T-cell (primary cell): ENCODE measurements around the gene SBK3. TPM values are rescaled to one million over a fixed set of nuclear protein-coding genes. Genes with fewer than 3 reads are reported as not detected.
"Not testable (repeated sequence)": the region's sequence is repeated elsewhere in the genome, so short reads cannot be mapped to it uniquely, and the experiment has no call there.

ENCODE experiments used
- ATAC-seq, 4 experiments: fragments of 200-7000 bp in 3 of 4; fragments of 150-1000 bp in 1 of 4; cut with Tn5 transposase; replicated peaks in 1 of 4; 1 replicate in 3 of 4; 2 replicates in 1 of 4; pipeline ENCODE4 v1.10.0; 2021; ENCODE audit warnings: moderate library complexity in 3 of 4, mild to moderate bottlenecking in 2 of 4, moderate number of reproducible peaks in 1 of 4
- CTCF ChIA-PET, 2 donors: fragments of 300-600 bp; sonication (Branson Sonifier 250); formaldehyde crosslinking; loops; one replicate each; lab custom pipeline; 2022; ENCODE audit warnings: antibody characterized with exemption in 2 of 2; lab: Charles Lee
- POLR2A ChIA-PET, 2 donors: fragments of 300-600 bp; sonication (Branson Sonifier 250); formaldehyde crosslinking; loops; one replicate each; lab custom pipeline; 2022; ENCODE audit warnings: antibody characterized with exemption in 2 of 2; lab: Charles Lee
- DNase-seq, 35 experiments: peaks; one replicate each; pipeline versions ENCODE4 v3.0.0 to v3.0.0-alpha.2; 2013 to 2023
- H3K27ac ChIP-seq: one replicate; pipeline ENCODE4 v1.5.1; 2013; ENCODE audit warnings: low read length
- H3K27me3 ChIP-seq, 2 experiments: replicated peaks in 1 of 2; 1 replicate in 1 of 2; 2 replicates in 1 of 2; pipeline versions ENCODE4 v1.6.1 to v1.7.0; 2013; ENCODE audit warnings: low read length in 1 of 2, mixed read lengths in 1 of 2; ENCODE audit not compliant: control insufficient read depth in 2 of 2, insufficient read depth in 2 of 2; ENCODE audit errors: extremely low read depth in 1 of 2
- H3K36me3 ChIP-seq, 2 donors: 1 replicate in 1 of 2; 2 replicates in 1 of 2; pipeline versions ENCODE4 v1.6.1 to v1.7.0; 2013; ENCODE audit warnings: low read length in 1 of 2; ENCODE audit not compliant: control insufficient read depth in 2 of 2, insufficient read depth in 1 of 2; ENCODE audit errors: extremely low read depth in 1 of 2
- H3K4me1 ChIP-seq, 2 experiments: 1 replicate in 1 of 2; 2 replicates in 1 of 2; pipeline versions ENCODE4 v1.6.1 to v1.7.0; 2013; ENCODE audit warnings: low read length in 2 of 2, mixed read lengths in 1 of 2; ENCODE audit not compliant: insufficient read depth in 2 of 2, control insufficient read depth in 1 of 2; ENCODE audit errors: extremely low read depth in 1 of 2
- H3K4me3 ChIP-seq, 2 donors: 1 replicate in 1 of 2; 2 replicates in 1 of 2; pipeline versions ENCODE4 v1.5.1 to v1.7.0; 2013; ENCODE audit warnings: mild to moderate bottlenecking in 2 of 2, low read length in 1 of 2, moderate library complexity in 1 of 2; ENCODE audit not compliant: control insufficient read depth in 1 of 2; ENCODE audit errors: extremely low read depth in 1 of 2
- H3K9me3 ChIP-seq: 2 replicates; pipeline ENCODE4 v1.7.0; 2013
- H3K27ac Mint-ChIP-seq, 2 donors: one replicate each; pipeline ENCODE4 v1.8.0; 2020 to 2021; ENCODE audit warnings: mild to moderate bottlenecking in 2 of 2, mixed read lengths in 2 of 2
- H3K27me3 Mint-ChIP-seq, 2 donors: one replicate each; pipeline ENCODE4 v1.8.0; 2021 to 2022; ENCODE audit warnings: mixed read lengths in 2 of 2
- H3K36me3 Mint-ChIP-seq: one replicate; pipeline ENCODE4 v1.8.0; 2021; ENCODE audit warnings: mixed read lengths
- H3K4me1 Mint-ChIP-seq, 3 donors: one replicate each; pipeline ENCODE4 v1.8.0; 2020 to 2022; ENCODE audit warnings: mixed read lengths in 3 of 3, mild to moderate bottlenecking in 1 of 3
- H3K4me3 Mint-ChIP-seq, 3 donors: one replicate each; pipeline ENCODE4 v1.8.0; 2020 to 2022; ENCODE audit warnings: mild to moderate bottlenecking in 3 of 3, mixed read lengths in 3 of 3, moderate library complexity in 3 of 3
- H3K9me3 Mint-ChIP-seq, 3 donors: one replicate each; pipeline ENCODE4 v1.8.0; 2020 to 2022; ENCODE audit warnings: mixed read lengths in 3 of 3
- WGBS: methylation state at CpG from one replicate; pipeline ENCODE4 v1.1.5; 2013; ENCODE audit warnings: missing lambda C conversion rate; ENCODE audit not compliant: insufficient coverage; 5-methylcytosine and 5-hydroxymethylcytosine counted together
- total RNA-seq, 35 experiments: library from RNA in 6 of 35; stranded (reverse) in 6 of 35; fragments of 120-200 nt in 1 of 35; gene quantifications; one replicate each; pipeline versions ENCODE4 v1.2.1 to v1.2.4 and lab custom pipeline; 2013 to 2026

Gene SBK3
- total RNA-seq, 5 donors from 2014 or later (not counting 1 experiment from before 2014, with no cell fraction given): not detected

DNA sequence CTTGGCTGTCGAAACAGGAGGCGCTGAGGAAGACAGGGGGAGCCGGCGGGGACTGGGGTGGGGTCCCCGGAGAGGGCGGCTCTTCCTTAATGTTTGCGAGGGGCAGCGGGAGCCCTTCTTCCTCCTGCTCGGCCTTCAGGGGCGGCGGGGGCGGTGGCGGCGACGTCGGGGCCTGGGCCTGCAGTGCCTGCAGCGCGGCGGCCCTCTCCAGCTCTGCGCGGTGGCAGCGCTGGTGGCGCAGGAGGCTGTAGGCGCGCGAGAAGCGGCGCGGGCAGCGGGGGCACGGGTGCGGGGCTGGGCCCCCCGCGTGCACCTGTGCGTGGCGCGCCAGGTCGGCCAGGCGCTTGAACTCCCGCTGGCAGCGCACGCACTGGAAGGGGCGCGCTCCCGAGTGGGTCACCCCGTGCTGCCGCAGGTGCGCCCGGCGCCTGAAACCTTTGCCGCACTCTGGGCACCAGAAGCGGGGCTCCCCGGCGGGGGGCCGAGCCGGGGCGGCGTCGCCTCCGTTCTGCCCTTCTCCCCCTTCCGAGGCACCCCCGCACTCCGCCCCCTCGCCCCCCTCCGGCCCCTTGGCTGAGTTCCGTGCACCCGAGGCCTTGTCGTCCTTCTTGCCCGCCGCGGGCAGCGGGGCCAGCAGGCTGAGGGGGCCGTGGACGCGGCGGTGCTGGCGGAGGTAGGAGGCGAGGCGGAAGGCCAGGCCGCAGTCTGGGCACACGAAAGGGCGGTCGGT lies 32.9 kb upstream of the SBK3 start:
- H3K4me3 Mint-ChIP-seq: no peak overlapping the region
- 98% methylated on average over 64 of the region's 83 CpGs for WGBS

DNA sequence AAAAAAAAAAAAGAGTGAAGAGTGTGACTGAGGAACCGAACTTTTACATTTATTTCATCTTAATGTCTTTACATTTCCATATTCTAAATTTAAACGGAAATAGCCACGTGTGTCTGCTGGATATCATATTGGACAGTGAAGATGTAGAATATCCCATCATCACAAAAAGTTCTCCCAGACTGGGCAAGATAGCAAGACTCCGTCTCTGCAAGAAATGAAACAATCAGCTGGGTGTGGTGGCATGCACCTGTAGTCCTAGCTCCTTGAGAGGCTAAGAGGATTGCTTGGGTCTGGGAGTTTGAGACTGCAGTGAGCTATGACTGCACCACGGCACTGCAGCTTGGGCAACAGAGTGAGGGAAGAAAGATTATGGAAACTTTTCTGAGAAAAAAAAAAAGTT lies 31.4 kb upstream of the SBK3 start:
- Histone ChIP-seq H3K27ac (no peak overlapping the region), H3K4me1 (peaks cover 6 to 21% of the 10 kb centered on the region in 2 experiments), H3K9me3 (no peaks in the 10 kb centered on the region), H3K4me3 (no peak overlapping the region), H3K27me3 (no peaks in the 10 kb centered on the region), H3K36me3 (no peaks in the 10 kb centered on the region)
- no peaks in the 10 kb centered on the region for H3K27me3 Mint-ChIP-seq
- H3K4me1 Mint-ChIP-seq: peaks cover 14 to 19% (median 15%) of the 10 kb centered on the region in 3 donors
- H3K36me3 Mint-ChIP-seq: peaks cover 13% of the 10 kb centered on the region
- POLR2A ChIA-PET: no interaction called here
- CTCF ChIA-PET: no interaction called here
- no peak overlapping the region for H3K27ac Mint-ChIP-seq
- 90% methylated on average over 2 of the region's 5 CpGs for WGBS
- DNase-seq (no peak), ATAC-seq (no peak)
- peak overlapping the region in 1 of 3 donors; percentile 6 for H3K4me3 Mint-ChIP-seq
- peaks cover 0 to 2% (median 0%) of the 10 kb centered on the region in 3 donors for H3K9me3 Mint-ChIP-seq

More for the DNA sequence above, 32.9 kb upstream of the SBK3 start:
- DNase-seq (no peak), ATAC-seq (no peak)
- H3K4me1 Mint-ChIP-seq: peaks cover 19 to 25% (median 19%) of the 10 kb centered on the region in 3 donors
- ChIA-PET POLR2A (no interaction called here), CTCF (no interaction called here)
- peaks cover 13% of the 10 kb centered on the region for H3K36me3 Mint-ChIP-seq
- Histone ChIP-seq H3K9me3 (no peaks in the 10 kb centered on the region), H3K4me1 (peaks cover 6 to 23% of the 10 kb centered on the region in 2 experiments), H3K4me3 (no peak overlapping the region), H3K36me3 (no peaks in the 10 kb centered on the region), H3K27ac (no peak overlapping the region), H3K27me3 (no peaks in the 10 kb centered on the region)
- H3K27me3 Mint-ChIP-seq: no peaks in the 10 kb centered on the region
- H3K27ac Mint-ChIP-seq: no peak overlapping the region
- H3K9me3 Mint-ChIP-seq: peaks cover 0 to 2% (median 0%) of the 10 kb centered on the region in 3 donors

DNA sequence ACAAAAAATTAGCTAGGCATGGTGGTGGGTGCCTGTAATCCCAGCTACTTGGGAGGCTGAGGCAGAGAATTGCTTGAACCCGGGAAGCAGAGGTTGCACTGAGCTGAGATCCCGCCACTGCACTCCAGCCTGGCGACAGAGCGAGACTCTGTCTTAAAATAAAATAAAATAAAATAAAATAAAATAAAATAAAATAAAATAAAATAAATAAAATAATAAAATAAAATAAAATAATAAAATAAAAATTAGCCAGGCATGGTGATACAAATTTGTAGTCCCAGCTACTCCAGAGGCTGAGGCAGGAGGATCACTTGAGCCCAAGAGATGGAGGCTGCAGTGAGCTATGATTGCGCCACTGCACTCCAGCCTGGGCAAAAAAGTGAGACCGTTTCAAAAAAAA lies 28.6 kb upstream of the SBK3 start:
- no CpG with 5 or more reads among the region's 6 CpGs for WGBS
- H3K36me3 ChIP-seq, H3K36me3 Mint-ChIP-seq, H3K27ac Mint-ChIP-seq, H3K4me3 Mint-ChIP-seq, H3K27ac ChIP-seq, POLR2A ChIA-PET, H3K9me3 Mint-ChIP-seq, H3K27me3 ChIP-seq, H3K9me3 ChIP-seq, DNase-seq, H3K4me1 Mint-ChIP-seq, H3K4me3 ChIP-seq, H3K27me3 Mint-ChIP-seq, ATAC-seq, H3K4me1 ChIP-seq: not testable (repeated sequence)
- CTCF ChIA-PET: interaction anchor here in 1 of 2 donors (0.6 kb wide), 2 partner anchors 26 to 1164 kb away, joined by 3 read pairs; partner anchors contain the start of gene FIZ1

DNA sequence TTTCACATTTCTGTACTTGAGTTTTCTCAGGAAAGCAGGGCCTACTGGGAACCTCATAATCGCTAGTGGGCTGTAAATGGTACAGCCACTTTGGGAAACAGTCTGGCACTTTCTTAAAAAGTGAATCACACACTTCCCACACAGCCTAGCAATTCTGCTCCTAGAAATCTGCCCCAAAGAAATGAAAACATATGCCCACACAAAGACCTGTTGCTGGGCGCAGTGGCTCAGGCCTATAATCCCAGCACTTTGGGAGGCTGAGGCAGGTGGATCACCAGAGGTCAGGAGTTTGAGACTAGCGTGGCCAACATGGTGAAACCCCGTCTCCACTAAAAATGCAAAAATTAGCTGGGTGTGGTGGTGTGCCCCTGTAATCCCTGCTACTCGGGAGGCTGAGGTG lies 24.1 kb upstream of the SBK3 start:
- H3K27me3 ChIP-seq: peaks cover 0 to 23% of the 10 kb centered on the region in 2 experiments
- H3K27ac ChIP-seq, DNase-seq, H3K36me3 Mint-ChIP-seq, H3K27ac Mint-ChIP-seq, H3K4me1 ChIP-seq, ATAC-seq, H3K4me1 Mint-ChIP-seq, H3K9me3 ChIP-seq, CTCF ChIA-PET, H3K4me3 ChIP-seq, H3K4me3 Mint-ChIP-seq, H3K36me3 ChIP-seq, H3K9me3 Mint-ChIP-seq: not testable (repeated sequence)
- POLR2A ChIA-PET: interaction anchor here in 1 of 2 donors (0.7 kb wide), 1 partner anchor 165 kb away, joined by 7 read pairs; no protein-coding TSS in a partner anchor
- H3K27me3 Mint-ChIP-seq: peaks cover 5 to 15% of the 10 kb centered on the region in 2 donors
- WGBS: 96% methylated on average over 5 of the region's 5 CpGs

DNA sequence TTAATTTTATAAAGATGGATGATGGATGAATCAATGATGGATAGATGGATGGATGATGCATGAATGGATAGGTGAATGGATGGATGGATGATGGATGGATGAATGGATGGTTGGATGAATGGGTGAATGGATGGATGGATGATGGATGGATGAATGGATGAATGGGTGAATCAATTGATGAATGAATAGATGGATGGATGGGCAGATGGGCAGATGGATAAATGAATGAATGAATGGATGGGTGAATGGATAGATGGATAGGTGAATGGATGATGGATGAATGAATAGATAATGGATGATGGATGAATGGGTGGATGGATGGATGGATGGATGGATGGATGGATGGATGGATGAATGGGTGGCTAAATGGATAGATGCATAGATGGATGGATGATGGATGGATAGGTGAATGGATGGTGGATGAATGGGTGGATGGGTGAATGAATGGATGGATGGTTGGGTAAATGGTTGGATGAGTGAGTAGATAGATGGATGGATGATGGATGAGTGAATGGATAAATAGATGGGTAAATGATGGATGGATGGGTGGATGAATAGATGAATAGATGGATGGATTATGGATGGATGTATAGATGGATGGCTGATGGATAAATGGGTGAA lies 22.5 kb upstream of the SBK3 start:
- H3K4me1 Mint-ChIP-seq: no peaks in the 10 kb centered on the region
- Histone ChIP-seq H3K36me3 (no peaks in the 10 kb centered on the region), H3K9me3 (no peaks in the 10 kb centered on the region), H3K4me1 (no peaks in the 10 kb centered on the region), H3K27ac (no peak overlapping the region), H3K27me3 (peaks cover 0 to 29% of the 10 kb centered on the region in 2 experiments), H3K4me3 (no peak overlapping the region)
- peaks cover 9 to 15% of the 10 kb centered on the region in 2 donors for H3K27me3 Mint-ChIP-seq
- no peak overlapping the region for H3K27ac Mint-ChIP-seq
- no peaks in the 10 kb centered on the region for H3K36me3 Mint-ChIP-seq
- ATAC-seq (no peak), DNase-seq (no peak)
- CTCF ChIA-PET: interaction anchor here in 1 of 2 donors (0.7 kb wide), 1 partner anchor 478 kb away, joined by 3 read pairs; no protein-coding TSS in a partner anchor
- H3K9me3 Mint-ChIP-seq: no peaks in the 10 kb centered on the region
- H3K4me3 Mint-ChIP-seq: no peak overlapping the region
- POLR2A ChIA-PET: no interaction called here

DNA sequence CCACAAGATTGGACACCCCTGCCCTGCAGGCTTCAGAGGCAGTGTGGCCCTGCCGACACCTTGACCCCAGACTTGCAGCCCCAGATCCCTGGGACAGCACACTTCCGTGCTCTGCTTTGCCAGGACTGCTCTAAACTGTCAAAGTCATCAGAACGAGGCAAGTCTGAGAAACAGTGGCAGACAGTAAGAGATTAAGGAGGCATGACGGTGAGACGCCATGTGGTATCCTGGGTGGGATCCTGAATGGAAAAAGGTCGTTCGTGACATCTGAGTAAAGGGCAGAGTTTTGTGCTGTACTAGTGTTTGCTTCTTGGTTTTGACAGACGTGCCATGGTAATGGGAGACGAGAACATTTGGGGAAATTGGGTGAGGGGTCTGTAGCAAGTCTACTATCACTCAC lies 21.5 kb upstream of the SBK3 start:
- Mint-ChIP-seq H3K9me3 (no peaks in the 10 kb centered on the region), H3K4me1 (no peaks in the 10 kb centered on the region), H3K27ac (no peak overlapping the region), H3K4me3 (no peak overlapping the region), H3K36me3 (no peaks in the 10 kb centered on the region), H3K27me3 (peaks cover 9 to 15% of the 10 kb centered on the region in 2 donors)
- H3K27ac ChIP-seq: no peak overlapping the region
- no peaks in the 10 kb centered on the region for H3K4me1 ChIP-seq
- ATAC-seq (no peak), DNase-seq (no peak)
- H3K4me3 ChIP-seq: no peak overlapping the region
- no peaks in the 10 kb centered on the region for H3K9me3 ChIP-seq
- ChIA-PET CTCF (no interaction called here), POLR2A (no interaction called here)
- H3K27me3 ChIP-seq: peaks cover 0 to 29% of the 10 kb centered on the region in 2 experiments
- WGBS: 73% methylated on average over 5 of the region's 9 CpGs
- H3K36me3 ChIP-seq: no peaks in the 10 kb centered on the region
